ENCODE measurements around the gene EFCAB13.

The EFCAB13 gene

GRCh38 chr17:47299239-47299910 lies 24.4 kb upstream of the EFCAB13 start:
- CTCF ChIA-PET, result interaction anchor here (1.0 kb wide), 1 partner anchor 16 kb away, joined by 6 read pairs; no protein-coding TSS in a partner anchor
- no peak for DNase-seq (ENCODE audit: low read depth, low spot score)
- POLR2A ChIA-PET, result no interaction called here
- TF ChIP-seq CTCF (IDR thresholded peaks at IDR 0.05; ENCODE audit: insufficient read depth, low read length, missing control alignments), result no peak
- no peak overlapping the region for H3K4me3 ChIP-seq (ENCODE audit: low read depth, low read length)

DNA sequence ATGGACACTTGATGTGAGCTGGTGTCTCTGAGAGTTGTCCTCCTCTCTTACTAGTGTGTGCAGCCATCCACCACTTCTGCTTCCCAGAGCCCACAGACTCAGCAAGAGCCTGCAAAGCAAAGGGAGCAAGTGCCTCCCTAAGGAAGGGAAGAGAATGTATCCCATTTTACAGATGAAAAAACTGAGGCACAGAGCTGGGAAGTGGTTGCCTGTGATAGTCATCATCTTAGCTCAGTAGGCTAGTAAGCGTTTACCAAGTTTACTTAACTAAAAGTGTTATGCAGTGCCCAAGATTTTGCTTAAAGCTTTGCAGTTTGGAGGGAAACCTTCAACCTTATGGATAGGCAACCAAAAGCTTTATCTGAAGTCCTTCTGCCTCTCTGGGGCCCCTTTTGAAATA lies 23.0 kb upstream of the EFCAB13 start:
- no peak for TF ChIP-seq CTCF (IDR thresholded peaks at IDR 0.05; ENCODE audit: insufficient read depth, low read length, missing control alignments)
- ChIA-PET POLR2A (no interaction called here), CTCF (interaction anchor here (3.2 kb wide), 1 partner anchor 15 kb away, joined by 10 read pairs; no protein-coding TSS in a partner anchor)
- no peak overlapping the region for H3K4me3 ChIP-seq (ENCODE audit: low read depth, low read length)
- no peak for DNase-seq (ENCODE audit: low read depth, low spot score)

DNA sequence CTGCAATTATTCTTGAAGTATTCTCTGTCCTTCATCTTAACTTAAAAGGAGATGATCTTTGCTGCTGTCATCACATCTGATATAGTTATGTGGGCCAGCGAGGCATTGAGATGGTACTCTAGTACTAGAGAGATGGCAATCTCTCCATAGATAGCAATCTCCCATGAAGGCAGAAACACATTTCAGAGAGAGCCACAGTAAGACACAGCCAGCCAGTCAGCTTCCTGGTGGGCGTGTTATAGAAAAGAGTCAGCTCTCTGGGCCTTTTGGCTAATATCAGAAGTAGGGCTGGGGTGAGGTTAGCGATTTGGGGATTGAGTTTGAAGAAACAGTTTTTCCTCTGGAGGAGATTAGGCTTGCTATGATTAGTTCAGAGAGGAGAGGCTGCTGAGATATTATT lies 22.6 kb upstream of the EFCAB13 start:
- ChIA-PET CTCF (interaction anchor here (0.6 to 3.2 kb wide), 2 partner anchors 15 to 315 kb away, joined by 3 to 10 read pairs; no protein-coding TSS in a partner anchor), POLR2A (no interaction called here)
- no peak for TF ChIP-seq CTCF (IDR thresholded peaks at IDR 0.05; ENCODE audit: insufficient read depth, low read length, missing control alignments)
- DNase-seq (ENCODE audit: low read depth, low spot score), result no peak
- H3K4me3 ChIP-seq (ENCODE audit: low read depth, low read length), result no peak overlapping the region

DNA sequence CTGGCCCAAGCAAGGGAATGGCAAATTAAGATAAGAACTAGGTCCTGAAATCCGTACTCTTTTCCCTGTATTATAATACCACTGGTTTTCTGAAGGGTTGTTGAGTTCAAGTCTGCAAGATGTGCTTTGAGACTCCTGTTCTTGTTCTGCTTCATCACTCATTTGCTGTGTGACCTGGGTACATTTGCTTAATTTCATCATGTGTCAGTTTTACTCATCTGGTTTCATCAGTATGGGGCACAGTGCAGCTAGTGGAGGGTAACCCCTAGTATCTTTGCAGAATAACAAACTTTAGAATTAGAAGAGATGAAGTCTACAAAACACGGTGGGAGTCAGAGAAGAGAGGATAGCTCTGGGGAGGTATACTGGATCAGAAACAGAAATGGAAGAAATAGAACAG lies 21.9 kb upstream of the EFCAB13 start:
- CTCF ChIA-PET, result interaction anchor here (0.6 to 3.2 kb wide), 2 partner anchors 14 to 314 kb away, joined by 3 to 10 read pairs; no protein-coding TSS in a partner anchor
- TF ChIP-seq CTCF (IDR thresholded peaks at IDR 0.05; ENCODE audit: insufficient read depth, low read length, missing control alignments), result no peak
- POLR2A ChIA-PET, result no interaction called here
- H3K4me3 ChIP-seq (ENCODE audit: low read depth, low read length), result no peak overlapping the region
- DNase-seq (ENCODE audit: low read depth, low spot score), result no peak

GRCh38 chr17:47304186-47304585 lies 19.6 kb upstream of the EFCAB13 start:
- DNase-seq (ENCODE audit: low read depth, low spot score), result no peak
- TF ChIP-seq CTCF (IDR thresholded peaks at IDR 0.05; ENCODE audit: insufficient read depth, low read length, missing control alignments), result no peak
- ChIA-PET POLR2A (no interaction called here), CTCF (no interaction called here)
- no peak overlapping the region for H3K4me3 ChIP-seq (ENCODE audit: low read depth, low read length)

- peak; percentile 85 for DNase-seq (ENCODE audit: low read depth, low spot score)
- ChIA-PET CTCF (interaction anchor here (0.9 to 2.3 kb wide), 4 partner anchors 8 to 76 kb away, joined by 3 to 13 read pairs (median 4); no protein-coding TSS in a partner anchor), POLR2A (interaction anchor here (0.9 to 1.4 kb wide), 4 partner anchors 10 to 65 kb away, joined by 3 to 4 read pairs (median 4); no protein-coding TSS in a partner anchor)
- no peak for TF ChIP-seq CTCF (IDR thresholded peaks at IDR 0.05; ENCODE audit: insufficient read depth, low read length, missing control alignments)
- no peak overlapping the region for H3K4me3 ChIP-seq (ENCODE audit: low read depth, low read length)
These were observed 18.3 kb upstream of the EFCAB13 start for GRCh38 chr17:47305302-47305923.

Measured in AG04449 (cell line).